ENCODE results near the gene CES3.
"Not testable (repeated sequence)": the region's sequence is repeated elsewhere in the genome, so short reads cannot be mapped to it uniquely, and the experiment has no call there.

Gene CES3

DNA sequence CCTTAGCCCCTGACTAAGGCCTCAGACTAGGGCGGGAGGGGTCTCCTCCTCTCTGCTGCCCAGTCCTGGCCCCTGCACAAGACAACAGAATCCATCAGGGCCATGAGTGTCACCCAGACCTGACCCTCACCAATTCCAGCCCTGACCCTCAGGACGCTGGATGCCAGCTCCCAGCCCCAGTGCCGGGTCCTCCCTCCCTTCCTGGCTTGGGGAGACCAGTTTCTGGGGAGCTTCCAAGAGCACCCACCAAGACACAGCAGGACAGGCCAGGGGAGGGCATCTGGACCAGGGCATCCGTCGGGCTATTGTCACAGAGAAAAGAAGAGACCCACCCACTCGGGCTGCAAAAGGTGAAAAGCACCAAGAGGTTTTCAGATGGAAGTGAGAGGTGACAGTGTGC, 12.7 kb downstream of the CES3 start:
- DNase-seq, result no peak

DNA sequence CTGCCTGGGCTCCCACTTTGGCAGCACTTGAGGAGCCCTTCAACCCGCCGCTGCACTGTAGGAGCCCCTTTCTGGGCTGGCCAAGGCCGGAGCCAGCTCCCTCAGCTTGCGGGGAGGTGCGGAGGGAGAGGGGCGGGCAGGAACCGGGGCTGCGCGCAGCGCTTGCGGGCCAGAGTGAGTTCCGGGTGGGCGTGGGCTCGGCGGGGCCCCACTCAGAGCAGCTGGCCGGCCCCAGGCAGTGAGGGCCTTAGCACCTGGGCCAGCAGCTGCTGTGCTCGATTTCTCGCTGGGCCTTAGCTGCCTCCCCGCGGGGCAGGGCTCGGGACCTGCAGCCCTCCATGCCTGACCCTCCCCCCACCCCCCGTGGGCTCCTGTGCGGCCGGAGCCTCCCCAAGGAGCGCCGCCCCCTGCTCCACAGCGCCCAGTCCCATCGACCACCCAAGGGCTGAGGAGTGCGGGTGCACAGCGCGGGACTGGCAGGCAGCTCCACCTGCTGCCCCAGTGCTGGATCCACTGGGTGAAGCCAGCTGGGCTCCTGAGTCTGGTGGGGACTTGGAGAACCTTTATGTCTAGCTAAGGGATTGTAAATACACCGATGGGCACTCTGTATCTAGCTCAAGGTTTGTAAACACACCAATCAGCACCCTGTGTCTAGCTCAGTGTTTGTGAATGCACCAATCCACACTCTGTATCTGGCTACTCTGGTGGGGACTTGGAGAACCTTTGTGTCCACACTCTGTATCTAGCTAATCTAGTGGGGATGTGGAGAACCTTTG, 13.3 kb downstream of the CES3 start:
- not testable (repeated sequence) for DNase-seq

GRCh38 chr16:66974932-66975246, 13.8 kb downstream of the CES3 start:
- not testable (repeated sequence) for DNase-seq

GRCh38 chr16:66975302-66975893, 14.3 kb downstream of the CES3 start:
- DNase-seq, result no peak

- no peak for DNase-seq
Measured at GRCh38 chr16:66976746-66977145, 15.7 kb downstream of the CES3 start.

DNA sequence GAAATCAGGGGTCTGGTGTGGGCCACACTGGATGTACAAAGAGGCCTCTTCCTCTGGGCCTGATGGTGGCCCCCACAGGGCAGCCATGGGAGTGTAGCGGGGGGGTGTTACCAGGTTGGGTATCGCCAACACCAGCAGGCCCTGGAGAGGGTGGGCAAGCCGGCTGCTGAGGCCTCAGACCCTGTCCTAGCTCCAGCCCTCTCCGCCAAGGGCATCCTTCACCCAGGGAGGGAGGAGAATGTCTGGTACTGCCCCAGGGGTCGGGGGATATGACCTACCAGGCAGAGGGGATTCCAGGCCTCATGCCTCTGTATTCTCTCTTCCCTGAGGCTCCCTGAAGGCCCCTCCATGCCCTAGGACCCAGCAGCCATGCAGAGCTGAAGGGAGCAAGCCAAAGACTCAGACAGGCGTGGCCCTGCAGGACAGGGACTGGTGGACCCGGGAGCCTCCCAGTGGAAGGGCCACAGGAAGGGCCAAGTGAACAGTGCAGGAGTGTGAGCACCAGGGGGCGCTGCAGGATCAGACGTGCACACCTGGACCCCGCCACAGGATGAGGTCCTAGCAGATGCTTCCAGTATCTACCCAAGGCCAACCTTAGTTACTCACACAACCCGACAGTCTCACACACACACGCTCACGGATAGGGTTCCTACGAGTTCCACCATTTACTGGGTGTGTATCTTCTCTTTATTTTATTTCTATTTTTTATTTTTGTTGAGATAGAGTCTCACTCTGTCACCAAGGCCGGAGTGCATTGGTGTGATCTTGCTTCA, 16.5 kb downstream of the CES3 start:
- DNase-seq, result no peak

DNA sequence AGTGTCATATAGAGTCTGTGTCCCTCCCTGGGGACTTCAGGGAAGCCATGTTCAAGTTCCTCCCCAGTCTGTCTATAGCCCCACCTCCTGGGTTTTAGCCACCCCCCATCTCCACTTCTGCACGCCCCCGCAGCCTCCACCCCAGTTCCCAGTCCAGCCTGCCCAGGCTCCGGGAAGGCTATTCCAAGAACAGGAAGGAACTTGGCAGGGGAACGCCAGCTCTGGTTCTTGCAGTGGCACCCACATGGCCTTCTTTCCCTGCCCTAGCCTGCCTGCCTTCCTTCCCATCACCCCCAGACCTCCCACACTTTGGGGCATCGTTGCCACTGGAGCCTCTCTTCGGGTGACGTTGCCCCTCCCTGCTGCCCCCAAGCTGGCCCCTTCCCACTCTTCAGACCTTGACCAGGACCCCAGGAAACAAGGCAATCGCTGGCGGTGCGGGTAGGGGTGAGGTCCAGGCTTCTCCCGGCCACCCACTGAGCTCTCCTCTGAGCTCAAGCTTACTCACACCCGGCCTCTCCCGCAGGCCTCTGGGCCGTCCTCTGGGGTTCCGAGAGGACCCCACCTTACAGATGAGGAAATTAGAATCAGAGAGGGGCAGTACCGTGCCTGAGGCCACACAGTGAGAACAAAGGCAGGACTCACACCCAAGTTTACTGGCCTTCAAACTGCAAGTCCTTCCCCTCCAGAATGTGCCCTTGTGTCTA, 18.1 kb downstream of the CES3 start:
- DNase-seq, result no peak

DNA sequence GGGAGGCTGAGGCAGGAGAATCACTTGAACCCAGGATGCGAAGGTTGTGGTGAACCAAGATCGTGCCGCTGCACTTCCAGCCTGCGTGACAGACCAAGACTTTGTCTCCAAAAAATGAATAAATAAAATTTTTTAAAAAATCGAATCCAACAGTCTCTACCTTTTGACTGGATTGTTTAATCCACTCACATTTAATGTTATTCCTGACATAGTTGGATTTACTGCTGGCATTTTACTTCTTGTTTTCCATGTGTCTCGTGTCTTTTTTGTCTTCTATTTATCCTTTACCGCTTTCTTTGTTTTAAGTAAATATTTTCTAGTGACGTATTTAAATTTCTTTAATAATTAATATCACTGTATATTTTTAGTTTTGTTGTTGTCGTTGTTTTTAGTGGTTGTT, 22.0 kb downstream of the CES3 start:
- no peak for DNase-seq

DNA sequence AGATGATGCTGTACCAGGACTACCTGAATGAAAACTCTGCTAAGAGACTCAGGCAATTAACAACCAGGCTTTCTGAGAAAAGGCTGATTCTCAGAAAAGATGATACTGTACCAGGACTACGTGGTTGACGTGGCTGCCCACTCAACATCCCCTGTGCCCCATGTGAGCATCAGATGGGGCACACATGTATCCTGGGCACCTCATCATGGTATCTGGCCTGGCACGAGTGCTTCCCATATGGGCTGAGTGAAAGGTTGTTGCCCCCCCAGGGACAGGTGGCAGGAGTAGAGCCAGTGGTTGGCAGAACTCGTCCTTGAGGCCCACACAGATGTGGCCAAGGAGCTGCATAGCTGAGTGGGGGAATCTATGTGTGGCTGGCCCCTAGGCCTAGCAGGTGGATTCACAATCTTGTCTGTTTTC, 23.8 kb downstream of the CES3 start:
- no peak for DNase-seq

DNA sequence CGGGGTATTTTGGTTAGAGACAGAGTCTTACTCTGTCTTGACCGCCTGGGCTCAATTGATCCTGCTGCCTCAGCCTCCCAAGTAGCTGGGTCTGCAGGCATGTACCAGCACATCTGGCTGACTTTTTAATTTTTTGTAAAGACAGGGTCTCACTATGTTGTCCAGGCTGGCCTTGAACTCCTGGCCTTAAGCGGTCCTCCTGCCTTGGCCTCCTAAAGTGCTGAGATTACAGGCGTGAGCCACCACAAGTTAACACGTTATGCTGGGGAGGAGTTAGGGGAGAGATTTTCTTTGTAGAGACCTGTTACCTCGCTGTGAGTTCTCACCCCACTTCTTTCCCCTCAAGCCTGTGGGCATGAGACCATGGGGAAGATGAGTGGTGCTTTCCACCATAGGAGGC, 25.5 kb downstream of the CES3 start:
- DNase-seq, result no peak

- no peak for DNase-seq
Measured at GRCh38 chr16:66988197-66988788, 27.2 kb downstream of the CES3 start, which contains the start of gene CES4A. Gene CES4A, plus strand, starts transcription at chr16:66988589. Its CDS starts 184 bp downstream, at chr16:66988773.

DNA sequence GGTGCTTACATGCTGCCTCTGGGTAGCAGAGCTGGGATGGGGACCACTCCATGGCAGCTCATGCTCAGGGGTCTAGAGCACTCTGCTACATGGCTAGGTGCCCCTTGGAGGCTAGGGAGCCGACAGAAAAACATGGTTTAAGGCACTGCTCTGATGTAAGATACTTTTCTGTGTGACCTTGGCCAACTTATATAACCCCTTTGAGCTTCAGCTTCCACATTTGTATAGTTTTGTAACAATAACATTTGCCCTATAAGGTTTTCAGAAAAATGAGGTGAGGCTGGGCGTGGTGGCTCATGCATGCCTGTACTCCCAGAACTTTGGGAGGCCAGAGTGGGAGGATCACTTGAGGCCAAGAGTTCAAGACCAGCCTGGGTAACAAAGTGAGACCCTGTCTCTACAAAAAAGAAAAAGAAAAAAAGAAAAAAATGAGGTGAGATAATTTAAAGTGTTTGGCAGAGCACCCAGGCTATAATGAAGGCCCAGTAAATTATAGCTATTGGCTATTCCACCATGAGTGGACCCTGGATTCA, 30.5 kb downstream of the CES3 start:
- no peak for DNase-seq

DNA sequence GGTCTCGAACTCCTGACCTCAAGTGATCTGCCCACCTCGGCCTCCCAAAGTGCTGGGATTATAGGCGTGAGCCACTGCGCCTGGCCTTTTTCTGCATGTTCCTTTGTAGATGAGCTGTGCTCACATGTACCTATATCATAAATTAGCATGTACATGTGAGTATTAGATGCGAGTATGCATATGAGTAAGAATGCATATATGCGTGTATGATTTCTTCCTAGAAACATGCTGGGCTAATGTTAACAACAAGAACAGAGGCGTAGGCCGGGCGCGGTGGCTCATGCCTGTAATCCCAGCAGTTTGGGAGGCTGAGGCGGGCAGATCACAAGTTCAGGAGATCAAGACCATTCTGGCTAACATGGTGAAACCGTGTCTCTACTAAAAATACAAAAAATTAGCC, 32.5 kb downstream of the CES3 start:
- DNase-seq, result not testable (repeated sequence)

GRCh38 chr16:66996324-66996982, 35.4 kb downstream of the CES3 start:
- DNase-seq, result no peak

- DNase-seq, result no peak
Measured at GRCh38 chr16:66996983-66997358, 35.9 kb downstream of the CES3 start.

DNA sequence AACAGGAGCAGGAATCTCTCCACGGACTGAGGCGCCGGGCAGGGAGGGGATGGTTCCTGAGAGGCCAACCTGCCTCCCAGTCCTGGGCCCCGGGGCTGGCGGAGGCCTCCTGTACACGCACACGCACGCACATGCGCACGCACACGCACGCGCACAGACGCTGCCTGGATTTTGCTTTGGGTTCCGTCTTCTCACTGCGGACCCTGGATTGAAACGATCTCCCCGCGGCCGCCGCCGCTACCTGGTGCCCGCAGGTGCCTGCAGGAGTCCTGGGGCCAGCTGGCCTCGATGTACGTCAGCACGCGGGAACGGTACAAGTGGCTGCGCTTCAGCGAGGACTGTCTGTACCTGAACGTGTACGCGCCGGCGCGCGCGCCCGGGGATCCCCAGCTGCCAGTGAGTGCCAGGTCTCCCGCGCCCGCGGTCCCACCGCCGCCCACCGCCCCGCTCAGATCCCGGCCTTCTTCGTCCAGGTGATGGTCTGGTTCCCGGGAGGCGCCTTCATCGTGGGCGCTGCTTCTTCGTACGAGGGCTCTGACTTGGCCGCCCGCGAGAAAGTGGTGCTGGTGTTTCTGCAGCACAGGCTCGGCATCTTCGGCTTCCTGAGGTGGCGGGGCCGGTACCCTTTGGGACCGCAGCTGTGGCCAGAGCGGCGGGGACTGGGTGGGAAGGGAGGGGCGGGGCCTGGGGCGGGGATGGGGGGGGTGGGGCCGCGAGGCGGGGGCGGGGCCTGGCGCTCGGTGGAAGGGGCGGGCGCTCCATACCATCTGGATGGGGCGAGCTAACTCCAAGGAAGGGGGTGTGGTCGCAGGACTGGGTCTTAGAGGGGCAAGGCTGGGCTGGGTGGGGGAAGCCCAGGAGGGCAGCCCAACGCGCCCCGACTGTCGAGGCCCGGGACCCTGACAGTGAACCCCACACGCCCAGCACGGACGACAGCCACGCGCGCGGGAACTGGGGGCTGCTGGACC, 39.6 kb downstream of the CES3 start:
- no peak for DNase-seq

- no peak for DNase-seq
Measured at GRCh38 chr16:67001726-67002125, 40.7 kb downstream of the CES3 start.

GRCh38 chr16:67006930-67007658, 46.0 kb downstream of the CES3 start:
- no peak for DNase-seq

GRCh38 chr16:67009158-67009557, 48.1 kb downstream of the CES3 start:
- DNase-seq, result no peak

- no peak for DNase-seq
Measured at GRCh38 chr16:67011274-67011673, 50.2 kb downstream of the CES3 start.

All from NCI-H1436 treated with DMSO at 0.1 percent for 48 hours (cell line).